ENCODE data around the gene CELF2. TPM values are rescaled to one million over a fixed set of nuclear protein-coding genes. Genes with fewer than 3 reads are reported as not detected.

Gene CELF2
- total RNA-seq, 2 donors from 2014 or later = 30.2 to 34.4 TPM

GRCh38 chr10:11299125-11299524, 281.5 kb downstream of the CELF2 start:
- no peak for TF ChIP-seq CTCF (IDR thresholded peaks at IDR 0.05)
- no peak for DNase-seq
- intact Hi-C loops (cut with DNase I) = no loop called here
- H3K4me1 ChIP-seq = no peaks in the 10 kb centered on the region
- no peak overlapping the region for H3K4me3 ChIP-seq
- no peak overlapping the region for H3K9ac ChIP-seq (ENCODE audit: low read depth in 2 of 2, low read length in 2 of 2)
- no peaks in the 10 kb centered on the region for H3K27me3 ChIP-seq
- H3K36me3 ChIP-seq = no peaks in the 10 kb centered on the region
- H3K9me3 ChIP-seq = no peaks in the 10 kb centered on the region
- no peak overlapping the region for H3K27ac ChIP-seq

GRCh38 chr10:11300026-11300425, 282.4 kb downstream of the CELF2 start:
- no peak overlapping the region for H3K9ac ChIP-seq (ENCODE audit: low read depth in 2 of 2, low read length in 2 of 2)

GRCh38 chr10:11300563-11300962, 282.9 kb downstream of the CELF2 start:
- Histone ChIP-seq H3K27me3 (no peaks in the 10 kb centered on the region), H3K9ac (ENCODE audit: low read depth in 2 of 2, low read length in 2 of 2) (no peak overlapping the region), H3K4me3 (no peak overlapping the region), H3K36me3 (no peaks in the 10 kb centered on the region), H3K4me1 (no peaks in the 10 kb centered on the region), H3K9me3 (no peaks in the 10 kb centered on the region), H3K27ac (no peak overlapping the region)
- TF ChIP-seq CTCF (IDR thresholded peaks at IDR 0.05) = no peak
- intact Hi-C loops (cut with DNase I) = no loop called here
- DNase-seq = no peak

More at GRCh38 chr10:11300026-11300425, 282.4 kb downstream of the CELF2 start:
- Histone ChIP-seq H3K27me3 (no peaks in the 10 kb centered on the region), H3K36me3 (no peaks in the 10 kb centered on the region), H3K4me3 (no peak overlapping the region), H3K9me3 (no peaks in the 10 kb centered on the region), H3K27ac (no peak overlapping the region), H3K4me1 (no peaks in the 10 kb centered on the region)
- no peak for DNase-seq
- intact Hi-C loops (cut with DNase I) = no loop called here
- no peak for TF ChIP-seq CTCF (IDR thresholded peaks at IDR 0.05)

GRCh38 chr10:11301571-11302111, 284.0 kb downstream of the CELF2 start:
- H3K27ac ChIP-seq = no peak overlapping the region
- intact Hi-C loops (cut with DNase I) = no loop called here
- no peaks in the 10 kb centered on the region for H3K9me3 ChIP-seq
- H3K4me3 ChIP-seq = no peak overlapping the region
- DNase-seq = no peak
- no peak for TF ChIP-seq CTCF (IDR thresholded peaks at IDR 0.05)
- no peaks in the 10 kb centered on the region for H3K36me3 ChIP-seq
- no peaks in the 10 kb centered on the region for H3K27me3 ChIP-seq
- H3K9ac ChIP-seq (ENCODE audit: low read depth in 2 of 2, low read length in 2 of 2) = no peak overlapping the region
- no peaks in the 10 kb centered on the region for H3K4me1 ChIP-seq

- no peak for DNase-seq
Observed at GRCh38 chr10:11302181-11302580, 284.5 kb downstream of the CELF2 start.

More at GRCh38 chr10:11302181-11302580, 284.5 kb downstream of the CELF2 start:
- no peak for TF ChIP-seq CTCF (IDR thresholded peaks at IDR 0.05)
- intact Hi-C loops (cut with DNase I) = no loop called here
- no peaks in the 10 kb centered on the region for H3K36me3 ChIP-seq
- no peaks in the 10 kb centered on the region for H3K9me3 ChIP-seq
- H3K27me3 ChIP-seq = no peaks in the 10 kb centered on the region
- H3K4me1 ChIP-seq = no peaks in the 10 kb centered on the region
- H3K4me3 ChIP-seq = no peak overlapping the region
- H3K9ac ChIP-seq (ENCODE audit: low read depth in 2 of 2, low read length in 2 of 2) = no peak overlapping the region
- no peak overlapping the region for H3K27ac ChIP-seq

Data from colonic mucosa (tissue), 4 donors.